Transverse colon (tissue), 3 donors: ENCODE results near the gene UNC5B.

Experiments used
- CTCF ChIP-seq, 5 experiments: fragments of 200-600 bp in 3 of 5; fragments of 450-650 bp in 2 of 5; sonication (generic) in 3 of 5; IDR thresholded peaks; 1 replicate in 2 of 5; 2 replicates in 3 of 5; pipeline ENCODE4 v1.5.1; 2016 to 2017; ENCODE audit warnings: antibody characterized with exemption in 5 of 5, inconsistent platforms in 3 of 5, mild to moderate bottlenecking in 2 of 5, moderate library complexity in 1 of 5
- EP300 ChIP-seq: sonication (generic); formaldehyde crosslinking; IDR thresholded peaks from one replicate; pipeline ENCODE4 v1.6.1; 2017; ENCODE audit warnings: antibody characterized with exemption, low read depth
- POLR2A ChIP-seq: fragments of 450-650 bp; IDR thresholded peaks from one replicate; pipeline ENCODE4 v1.6.1; 2016; ENCODE audit warnings: antibody characterized with exemption, mild to moderate bottlenecking, moderate library complexity

- no peak for TF ChIP-seq EP300
- no peak for TF ChIP-seq POLR2A
- TF ChIP-seq CTCF (IDR thresholded peaks at IDR 0.05), result no peak
Observed at GRCh38 chr10:71309919-71310318, 97.5 kb downstream of the UNC5B start.
